H1 (cell line): Measurements from ENCODE around the gene ALDH1A3. TPM values are rescaled to one million over a fixed set of nuclear protein-coding genes. Genes with fewer than 3 reads are reported as not detected.

Source experiments
- BACH1 ChIP-seq: IDR thresholded peaks from 2 replicates; pipeline ENCODE4 v1.6.1; 2012; ENCODE audit warnings: low read length, improper control_type of control experiment
- CBX5 ChIP-seq: fragments of 300-800, 300-1000 bp; sonication (generic); IDR thresholded peaks from 2 replicates; pipeline ENCODE4 v1.7.1; 2016; ENCODE audit warnings: antibody characterized with exemption, low read length, low read depth
- CHD7 ChIP-seq: fragments of 300-600 bp; sonication (generic); IDR thresholded peaks from 2 replicates; pipeline ENCODE4 v1.7.1; 2012; ENCODE audit warnings: low read length, moderate library complexity, mild to moderate bottlenecking, inconsistent platforms; ENCODE audit not compliant: insufficient replicate concordance
- CREB1 ChIP-seq: IDR thresholded peaks from 2 replicates; pipeline ENCODE4 v1.6.1; 2012; ENCODE audit warnings: inconsistent platforms
- EZH2 ChIP-seq: fragments of 200-600 bp; sonication (generic); IDR thresholded peaks from 2 replicates; pipeline ENCODE4 v1.7.1; 2012; ENCODE audit warnings: low read depth, mild to moderate bottlenecking, moderate library complexity, low read length, inconsistent platforms; ENCODE audit not compliant: severe bottlenecking
- JUND ChIP-seq: IDR thresholded peaks from 2 replicates; pipeline ENCODE4 v1.6.1; 2011; ENCODE audit warnings: mild to moderate bottlenecking, improper control_type of control experiment, low read length
- POLR2A ChIP-seq, 2 experiments: IDR thresholded peaks; 1 replicate in 1 of 2; 2 replicates in 1 of 2; pipeline ENCODE4 v1.6.1; 2011; ENCODE audit warnings: low read depth in 2 of 2, low read length in 2 of 2, mild to moderate bottlenecking in 2 of 2; ENCODE audit errors: control extremely low read depth in 1 of 2
- RFX5 ChIP-seq: IDR thresholded peaks from 2 replicates; pipeline ENCODE4 v1.6.1; 2011; ENCODE audit warnings: low read depth, low read length, improper control_type of control experiment, borderline replicate concordance
- TEAD4 ChIP-seq: IDR thresholded peaks from 2 replicates; pipeline ENCODE4 v1.6.1; 2012; ENCODE audit warnings: low read depth, low read length, inconsistent platforms, mixed read lengths
- USF2 ChIP-seq: IDR thresholded peaks from 2 replicates; pipeline ENCODE4 v1.6.1; 2011; ENCODE audit warnings: low read length, improper control_type of control experiment
- polyA plus RNA-seq, 7 experiments: library from polyadenylated mRNA; depleted of rRNA in 3 of 7; stranded (reverse) in 5 of 7; unstranded in 2 of 7; fragments of >200 nt in 5 of 7; fragments of 200-250 nt in 2 of 7; gene quantifications; 1 replicate in 5 of 7; 2 replicates in 1 of 7; 4 replicates in 1 of 7; pipeline versions ENCODE4 v1.2.1 to v1.2.3, GENCODE V29; 2011 to 2013; ENCODE audit warnings: missing spikeins in 2 of 7, mixed read lengths in 2 of 7
- total RNA-seq: library from RNA; stranded (reverse); fragmentation: NEBNext Ultra II Directional; extraction: Animal tissue kit (Norgen Biotek cat#: 25700); gene quantifications from 2 replicates; pipeline ENCODE4 v1.2.1, GENCODE V29; 2021

ALDH1A3 gene
- total and polyA plus RNA-seq, 2 of the 8 experiments (the other 6 are each of a cell fraction or from before 2014, with no cell fraction given), result 2.2 to 5.5 TPM

GRCh38 chr15:100860829-100861510 lies 18.7 kb upstream of the ALDH1A3 start (continued):
- TF ChIP-seq CHD7 (no peak), TEAD4 (no peak), POLR2A (IDR thresholded peaks at IDR 0.05; ENCODE audit: control extremely low read depth in 1 of 2, low read depth in 2 of 2, low read length in 2 of 2) (no peak), EZH2 (no peak), RFX5 (no peak), BACH1 (no peak), JUND (no peak), USF2 (no peak), CBX5 (no peak), CREB1 (no peak)
